ENCODE results near the gene CCDC136. TPM values are rescaled to one million over a fixed set of nuclear protein-coding genes. Genes with fewer than 3 reads are reported as not detected.

CCDC136 gene
- total RNA-seq, result 60.3 TPM

DNA sequence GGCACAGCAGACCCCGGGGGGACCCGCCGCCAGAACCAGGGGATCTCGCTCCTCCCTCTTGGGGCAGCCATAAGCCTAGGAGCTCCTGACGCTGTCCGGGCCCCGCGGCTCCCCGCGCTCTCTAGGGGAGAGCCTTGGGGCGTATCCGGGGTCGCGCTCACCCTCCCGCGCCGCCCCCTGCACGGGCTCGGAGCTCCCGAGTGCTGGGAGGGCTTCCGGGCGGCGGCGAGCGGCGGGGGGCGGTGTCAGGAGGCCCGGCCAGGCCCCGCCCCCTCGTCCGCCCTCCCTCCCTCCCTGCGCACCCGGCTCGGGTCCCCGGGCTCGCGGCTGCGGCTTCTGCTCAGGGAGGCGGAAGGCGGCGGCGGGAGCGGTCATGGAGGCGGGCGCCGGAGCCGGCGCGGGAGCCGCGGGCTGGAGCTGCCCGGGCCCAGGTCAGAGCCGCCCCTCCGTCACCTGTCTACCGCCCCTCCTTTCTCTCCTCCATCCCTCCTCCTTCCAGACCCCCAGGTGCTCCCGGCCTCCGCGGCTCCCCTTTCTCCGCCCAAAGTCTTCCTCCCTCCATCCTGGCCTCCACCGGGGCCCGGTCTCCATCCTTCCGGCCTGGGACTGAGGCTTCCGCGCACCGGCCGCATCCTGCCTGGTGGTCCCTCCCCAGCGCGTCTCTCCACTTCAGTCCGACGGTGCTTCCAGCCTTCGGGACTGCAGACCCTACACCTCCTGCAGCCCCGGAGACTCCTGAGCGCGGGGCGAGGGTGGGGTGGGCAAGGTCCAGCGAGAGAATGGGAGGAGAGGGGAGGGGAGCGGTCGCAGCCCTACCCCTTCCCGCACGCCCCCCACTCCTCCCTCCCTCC lies at the start of gene CCDC136:
Gene CCDC136 (plus strand): TSS at position 848 of the 851 bp plus-strand sequence. CDS start 444 bp downstream, outside the sequence.

DNA sequence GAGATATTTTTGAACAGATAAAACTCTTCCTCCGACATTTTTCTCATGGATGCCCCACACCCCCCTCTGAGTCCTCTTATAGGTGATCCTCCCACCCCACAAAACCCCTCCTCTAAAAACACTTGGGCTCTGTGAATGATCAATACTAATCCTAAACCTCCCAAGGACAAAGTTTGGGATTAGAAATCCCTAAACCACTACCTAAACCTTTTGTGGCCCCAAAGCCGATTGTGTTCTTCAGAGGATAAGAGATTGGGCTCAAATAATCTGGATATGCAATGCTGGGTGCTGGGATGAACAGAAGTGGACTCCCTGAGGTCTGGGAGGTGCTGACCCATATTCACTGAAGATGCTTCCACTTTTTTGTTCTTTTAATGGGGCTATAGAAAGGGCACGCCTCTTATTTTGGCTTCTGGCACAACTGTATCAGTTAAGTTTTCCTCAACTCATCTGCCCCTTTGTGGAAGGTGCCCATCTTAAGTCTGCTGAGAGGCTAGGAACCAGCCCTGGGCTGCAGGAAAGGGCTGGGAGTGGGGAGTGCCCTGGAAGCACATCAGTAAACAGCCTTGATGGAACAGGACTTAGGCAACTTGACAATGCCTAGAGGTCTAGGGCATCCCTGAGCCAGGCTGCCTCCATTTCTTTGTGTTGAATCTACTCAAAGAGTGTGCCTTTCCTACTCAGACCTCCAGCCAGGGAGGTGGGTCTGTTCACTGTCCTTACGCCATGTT lies 15.9 kb upstream of the CCDC136 start, which contains the start of gene OPN1SW:
Gene OPN1SW (minus strand): TSS at position 51 of the 731 bp plus-strand sequence. CDS start 13 bp downstream, at position 38.

DNA sequence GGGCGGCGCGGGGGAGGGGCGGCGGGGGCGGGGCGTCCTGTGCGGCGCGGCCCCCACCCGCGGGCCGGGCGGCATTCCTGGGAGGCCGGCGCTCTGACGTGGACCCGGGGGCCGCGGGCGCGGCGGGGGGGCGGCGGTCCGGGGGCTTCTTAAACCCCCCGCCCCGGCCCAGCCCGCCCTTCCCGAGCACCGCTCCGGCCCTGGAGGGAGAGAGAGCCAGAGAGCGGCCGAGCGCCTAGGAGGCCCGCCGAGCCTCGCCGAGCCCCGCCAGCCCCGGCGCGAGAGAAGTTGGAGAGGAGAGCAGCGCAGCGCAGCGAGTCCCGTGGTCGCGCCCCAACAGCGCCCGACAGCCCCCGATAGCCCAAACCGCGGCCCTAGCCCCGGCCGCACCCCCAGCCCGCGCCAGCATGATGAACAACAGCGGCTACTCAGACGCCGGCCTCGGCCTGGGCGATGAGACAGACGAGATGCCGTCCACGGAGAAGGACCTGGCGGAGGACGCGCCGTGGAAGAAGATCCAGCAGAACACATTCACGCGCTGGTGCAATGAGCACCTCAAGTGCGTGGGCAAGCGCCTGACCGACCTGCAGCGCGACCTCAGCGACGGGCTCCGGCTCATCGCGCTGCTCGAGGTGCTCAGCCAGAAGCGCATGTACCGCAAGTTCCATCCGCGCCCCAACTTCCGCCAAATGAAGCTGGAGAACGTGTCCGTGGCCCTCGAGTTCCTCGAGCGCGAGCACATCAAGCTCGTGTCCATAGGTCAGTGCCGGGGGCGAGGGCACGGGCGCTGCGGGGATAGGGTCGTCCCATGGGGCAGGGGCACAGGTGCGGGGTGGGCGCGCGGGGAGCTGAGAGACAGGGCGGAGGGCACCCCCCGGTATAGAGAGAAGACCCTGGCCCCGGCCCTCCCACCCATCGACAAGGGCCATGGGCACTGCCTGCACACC lies 38.7 kb downstream of the CCDC136 start, which contains the start of gene FLNC:
Gene FLNC (plus strand): TSS at position 176 of the 947 bp plus-strand sequence. CDS start 232 bp downstream, at position 408.

DNA sequence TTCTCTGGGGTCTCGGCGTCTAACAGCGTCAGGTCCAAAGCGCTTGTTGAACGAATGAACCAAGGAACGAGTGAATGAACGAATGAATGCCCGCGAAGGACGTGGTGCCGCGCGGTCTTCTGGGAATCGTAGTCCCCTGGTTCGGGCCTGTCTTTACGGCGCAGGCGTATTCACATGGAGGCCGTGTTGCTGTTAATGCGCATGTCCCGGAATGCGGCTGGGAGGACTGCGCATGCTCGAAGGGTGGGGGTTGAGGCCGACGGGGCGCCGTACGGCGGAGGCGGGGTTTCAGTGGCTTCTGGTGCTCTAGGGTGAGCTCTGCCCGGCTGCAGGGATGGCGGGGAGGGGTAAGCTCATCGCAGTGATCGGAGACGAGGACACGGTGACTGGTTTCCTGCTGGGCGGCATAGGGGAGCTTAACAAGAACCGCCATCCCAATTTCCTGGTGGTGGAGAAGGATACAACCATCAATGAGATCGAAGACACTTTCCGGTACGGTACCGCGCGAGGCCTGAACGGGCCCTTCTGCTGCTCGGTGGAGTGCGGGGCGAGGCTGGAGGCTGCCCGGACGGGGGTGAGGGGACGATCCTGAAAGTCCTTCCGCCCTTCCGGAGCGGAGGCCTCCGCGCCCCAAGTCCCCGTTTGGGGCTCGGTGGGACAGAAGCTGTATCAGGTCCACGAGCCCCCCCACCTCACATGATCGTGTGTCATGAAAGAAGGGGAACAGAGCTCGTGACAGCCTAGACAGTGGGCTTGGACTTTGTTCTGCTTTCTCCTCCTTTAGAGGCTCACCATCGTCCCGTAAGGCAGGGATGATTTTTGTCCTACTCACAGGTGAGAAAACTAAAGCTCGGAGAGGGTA lies 71.0 kb downstream of the CCDC136 start, which contains the start of gene ATP6V1F:
Gene ATP6V1F (plus strand): TSS at position 286 of the 862 bp plus-strand sequence. CDS start 49 bp downstream, at position 335.

Other genes with a start within 250 kb of the CCDC136 start
- 0.49 TPM for gene GARIN1A, start 119.7 kb upstream of the CCDC136 start, total RNA-seq
- 155 TPM for gene CALU, start 52.6 kb upstream of the CCDC136 start, total RNA-seq
- 35.2 TPM for gene OPN1SW, start 16.2 kb upstream of the CCDC136 start, total RNA-seq
- 92.8 TPM for gene FLNC, start 38.4 kb downstream of the CCDC136 start, total RNA-seq
- gene ATP6V1F, start 70.9 kb downstream of the CCDC136 start, total RNA-seq, result 76.9 TPM
- gene KCP, start 118.7 kb downstream of the CCDC136 start, total RNA-seq, result 1.9 TPM
- 2.3 TPM for gene IRF5, start 146.0 kb downstream of the CCDC136 start, total RNA-seq